Skeletal muscle satellite cell (primary cell): Measurements from ENCODE around the gene SOX1.

Experiments
- H3K27me3 ChIP-seq: 2 replicates; pipeline ENCODE4 v1.7.0; 2013; ENCODE audit warnings: low read length; ENCODE audit not compliant: control insufficient read depth, insufficient read depth
- H3K36me3 ChIP-seq: 2 replicates; pipeline ENCODE4 v1.7.0; 2013; ENCODE audit warnings: mild to moderate bottlenecking, control low read depth, low read length; ENCODE audit not compliant: insufficient read depth
- H3K4me1 ChIP-seq: 2 replicates; pipeline ENCODE4 v1.7.0; 2013; ENCODE audit warnings: low read length; ENCODE audit not compliant: control insufficient read depth, insufficient read depth
- H3K4me2 ChIP-seq: 2 replicates; pipeline ENCODE4 v1.7.0; 2013; ENCODE audit warnings: mild to moderate bottlenecking, low read length
- H3K4me3 ChIP-seq: 2 replicates; pipeline ENCODE4 v1.7.0; 2013; ENCODE audit warnings: low read length
- H3K9ac ChIP-seq: 2 replicates; pipeline ENCODE4 v1.7.0; 2013; ENCODE audit warnings: mild to moderate bottlenecking, low read depth, low read length, moderate library complexity
- H3K9me3 ChIP-seq: replicated peaks from 2 replicates; pipeline ENCODE4 v1.7.0; 2013; ENCODE audit warnings: mild to moderate bottlenecking, control low read depth, low read length

The SOX1 gene

DNA sequence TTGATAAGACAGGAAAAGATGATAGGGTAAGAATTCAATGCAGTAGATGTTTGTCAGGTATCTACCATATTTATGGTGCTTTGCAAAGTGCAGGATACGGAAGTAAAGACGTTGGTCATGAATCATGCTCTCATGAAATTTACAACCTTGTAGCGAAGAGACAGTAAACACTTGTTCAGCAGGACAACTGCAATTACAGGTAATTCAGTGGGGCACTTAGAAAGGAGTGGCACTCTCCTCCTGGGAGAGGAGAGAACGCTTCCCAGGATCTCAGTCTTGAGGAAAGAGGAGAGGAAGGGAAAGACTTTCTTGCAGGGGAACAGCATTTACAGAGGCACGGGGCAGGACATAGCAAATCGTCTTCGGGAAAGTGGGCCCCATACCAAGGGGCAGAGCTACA is 46.4 kb downstream of the SOX1 start:
- Histone ChIP-seq H3K4me1 (no peaks in the 10 kb centered on the region), H3K9ac (no peak overlapping the region), H3K27me3 (no peaks in the 10 kb centered on the region), H3K4me3 (no peak overlapping the region), H3K9me3 (peaks cover 14% of the 10 kb centered on the region), H3K36me3 (no peaks in the 10 kb centered on the region), H3K4me2 (no peak overlapping the region)

DNA sequence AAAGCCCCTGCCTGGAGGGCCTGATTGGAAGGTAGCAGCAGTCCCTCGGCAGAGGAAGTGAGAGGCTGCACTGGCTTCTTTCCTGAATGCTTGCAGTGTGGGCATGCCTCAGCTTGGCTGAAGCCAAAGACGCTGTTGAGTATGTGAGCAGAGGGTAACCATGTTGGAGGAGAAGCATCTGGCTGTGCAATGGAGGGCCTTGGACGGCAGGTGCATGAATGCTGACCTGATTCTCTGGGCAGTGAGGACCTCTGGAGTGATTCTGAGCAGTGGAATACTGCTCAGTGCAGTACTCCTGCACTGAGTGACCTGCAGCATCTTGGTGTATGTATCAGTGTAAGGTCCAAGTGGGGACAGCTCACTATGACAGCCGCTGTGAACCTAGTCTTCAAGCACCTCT is 46.9 kb downstream of the SOX1 start:
- no peak overlapping the region for H3K9ac ChIP-seq
- H3K4me1 ChIP-seq = no peaks in the 10 kb centered on the region
- no peak overlapping the region for H3K4me2 ChIP-seq
- H3K4me3 ChIP-seq = no peak overlapping the region
- H3K27me3 ChIP-seq = no peaks in the 10 kb centered on the region
- H3K9me3 ChIP-seq = peaks cover 14% of the 10 kb centered on the region
- H3K36me3 ChIP-seq = no peaks in the 10 kb centered on the region

- Histone ChIP-seq H3K9me3 (peaks cover 20% of the 10 kb centered on the region), H3K36me3 (no peaks in the 10 kb centered on the region), H3K4me3 (no peak overlapping the region), H3K27me3 (no peaks in the 10 kb centered on the region), H3K9ac (no peak overlapping the region), H3K4me2 (no peak overlapping the region), H3K4me1 (no peaks in the 10 kb centered on the region)
These were observed 47.4 kb downstream of the SOX1 start for GRCh38 chr13:112114391-112114790.

DNA sequence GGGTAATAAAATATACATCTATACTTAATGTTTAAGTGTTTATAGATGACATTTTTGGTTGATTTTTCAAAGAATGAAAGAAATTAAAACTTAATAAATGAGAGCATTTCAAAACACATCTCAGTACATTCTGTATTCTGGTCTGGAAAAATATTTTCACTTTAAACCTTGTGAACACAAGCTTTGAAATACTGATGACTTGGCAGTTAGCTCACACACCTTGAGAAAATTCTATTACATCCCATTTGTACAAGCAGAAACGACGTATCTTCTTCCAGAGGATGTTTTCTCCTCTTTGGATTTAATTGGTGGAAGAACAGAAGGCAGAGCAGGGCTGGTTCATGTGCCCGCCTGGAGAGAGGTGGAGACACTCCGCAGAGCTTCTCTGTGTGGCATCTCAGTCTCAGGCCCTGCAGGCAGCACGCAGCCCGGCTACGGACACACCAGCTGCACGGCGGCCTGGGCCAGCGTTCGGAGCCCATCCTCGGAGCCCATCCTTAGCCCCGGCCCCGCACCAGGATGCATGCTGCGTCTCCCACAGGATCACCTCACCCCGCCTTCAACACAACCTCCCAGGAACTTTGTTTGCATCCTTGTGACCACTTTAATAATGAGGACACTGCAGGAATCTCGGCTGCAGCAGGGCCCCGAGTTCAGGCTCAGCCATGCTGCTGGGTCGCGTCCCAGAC is 48.6 kb downstream of the SOX1 start:
- H3K9ac ChIP-seq = no peak overlapping the region
- H3K27me3 ChIP-seq = no peaks in the 10 kb centered on the region
- no peaks in the 10 kb centered on the region for H3K4me1 ChIP-seq
- no peak overlapping the region for H3K4me3 ChIP-seq
- H3K4me2 ChIP-seq = no peak overlapping the region
- H3K9me3 ChIP-seq = peaks cover 20% of the 10 kb centered on the region
- no peaks in the 10 kb centered on the region for H3K36me3 ChIP-seq

- Histone ChIP-seq H3K4me3 (no peak overlapping the region), H3K36me3 (no peaks in the 10 kb centered on the region), H3K4me2 (no peak overlapping the region), H3K27me3 (no peaks in the 10 kb centered on the region), H3K9ac (no peak overlapping the region), H3K4me1 (no peaks in the 10 kb centered on the region), H3K9me3 (peaks cover 20% of the 10 kb centered on the region)
These were observed 49.4 kb downstream of the SOX1 start for GRCh38 chr13:112116187-112116950.

- Histone ChIP-seq H3K4me2 (no peak overlapping the region), H3K27me3 (no peaks in the 10 kb centered on the region), H3K36me3 (no peaks in the 10 kb centered on the region), H3K9ac (no peak overlapping the region), H3K4me1 (no peaks in the 10 kb centered on the region), H3K4me3 (no peak overlapping the region), H3K9me3 (peaks cover 20% of the 10 kb centered on the region)
These were observed 50.5 kb downstream of the SOX1 start for GRCh38 chr13:112117258-112117954.

GRCh38 chr13:112117955-112118302 is 51.0 kb downstream of the SOX1 start:
- Histone ChIP-seq H3K4me1 (no peaks in the 10 kb centered on the region), H3K4me2 (no peak overlapping the region), H3K9me3 (peaks cover 20% of the 10 kb centered on the region), H3K36me3 (no peaks in the 10 kb centered on the region), H3K9ac (no peak overlapping the region), H3K27me3 (no peaks in the 10 kb centered on the region), H3K4me3 (no peak overlapping the region)

GRCh38 chr13:112118451-112119064 is 51.6 kb downstream of the SOX1 start:
- peaks cover 20% of the 10 kb centered on the region for H3K9me3 ChIP-seq
- no peaks in the 10 kb centered on the region for H3K27me3 ChIP-seq
- no peaks in the 10 kb centered on the region for H3K36me3 ChIP-seq
- H3K4me2 ChIP-seq = no peak overlapping the region
- H3K9ac ChIP-seq = no peak overlapping the region
- no peaks in the 10 kb centered on the region for H3K4me1 ChIP-seq
- H3K4me3 ChIP-seq = no peak overlapping the region

DNA sequence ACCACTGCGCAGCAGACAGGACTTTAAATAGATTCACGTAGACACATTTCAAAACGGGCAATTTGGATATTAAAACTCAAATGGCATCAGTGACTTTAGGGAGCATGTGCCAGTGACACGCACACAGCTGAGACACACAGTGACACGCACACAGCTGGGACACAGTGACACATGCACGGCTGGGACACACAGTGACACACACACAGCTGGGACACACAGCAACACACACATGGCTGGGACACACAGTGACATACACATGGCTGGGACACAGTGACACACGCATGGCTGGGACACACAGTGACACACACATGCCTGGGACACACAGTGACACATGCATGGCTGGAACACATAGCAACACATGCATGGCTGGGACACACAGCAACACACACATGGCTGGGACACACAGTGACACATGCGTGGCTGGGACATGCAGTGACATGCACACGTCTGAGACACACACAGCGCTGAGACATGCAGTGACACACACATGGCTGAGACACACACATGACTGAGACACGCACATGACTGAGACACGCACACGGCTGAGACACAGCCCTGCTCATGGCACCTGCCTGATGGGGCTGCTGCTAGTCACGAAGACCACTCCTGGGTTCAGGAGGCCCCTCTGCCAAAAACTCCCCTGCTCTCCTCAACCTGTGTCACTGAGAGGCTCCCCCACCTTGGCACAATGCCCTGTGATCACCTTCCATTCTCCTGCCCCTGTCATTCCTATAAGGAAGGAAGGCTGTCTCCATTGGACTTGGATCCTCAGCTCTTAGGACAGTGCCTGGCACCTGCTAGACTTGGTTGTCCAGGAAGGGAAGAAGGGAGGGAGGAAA is 52.5 kb downstream of the SOX1 start:
- H3K9ac ChIP-seq = no peak overlapping the region
- no peaks in the 10 kb centered on the region for H3K36me3 ChIP-seq
- H3K4me2 ChIP-seq = no peak overlapping the region
- no peaks in the 10 kb centered on the region for H3K4me1 ChIP-seq
- no peaks in the 10 kb centered on the region for H3K27me3 ChIP-seq
- no peak overlapping the region for H3K4me3 ChIP-seq
- peaks cover 15% of the 10 kb centered on the region for H3K9me3 ChIP-seq

DNA sequence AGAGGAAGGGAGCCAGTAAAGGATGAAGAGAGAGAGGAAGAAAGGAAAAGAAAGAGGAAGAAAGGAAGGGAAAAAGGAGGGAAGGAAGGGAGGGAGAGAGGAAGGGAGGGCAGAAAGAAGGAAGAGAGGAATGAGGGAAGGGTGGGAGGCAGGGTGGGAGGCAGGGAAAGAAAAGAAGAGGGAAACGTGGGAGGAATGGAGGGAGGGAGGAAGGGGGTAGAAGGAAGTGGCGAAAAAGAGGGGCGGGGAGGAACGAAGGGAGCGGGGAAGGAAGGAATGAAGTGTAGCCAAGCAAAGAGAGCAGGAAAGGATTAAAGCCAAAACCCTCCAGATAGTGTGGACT is 53.1 kb downstream of the SOX1 start:
- Histone ChIP-seq H3K4me1 (no peaks in the 10 kb centered on the region), H3K4me2 (no peak overlapping the region), H3K36me3 (no peaks in the 10 kb centered on the region), H3K4me3 (no peak overlapping the region), H3K9me3 (peaks cover 13% of the 10 kb centered on the region), H3K27me3 (no peaks in the 10 kb centered on the region), H3K9ac (no peak overlapping the region)
